Activated gamma-delta T cell (primary cell): Measurements from ENCODE around the gene GRIK4.

Experiments used
- DNase-seq: peaks from one replicate; lab custom pipeline; 2025; lab: John Stamatoyannopoulos, UW

GRIK4 gene

DNA sequence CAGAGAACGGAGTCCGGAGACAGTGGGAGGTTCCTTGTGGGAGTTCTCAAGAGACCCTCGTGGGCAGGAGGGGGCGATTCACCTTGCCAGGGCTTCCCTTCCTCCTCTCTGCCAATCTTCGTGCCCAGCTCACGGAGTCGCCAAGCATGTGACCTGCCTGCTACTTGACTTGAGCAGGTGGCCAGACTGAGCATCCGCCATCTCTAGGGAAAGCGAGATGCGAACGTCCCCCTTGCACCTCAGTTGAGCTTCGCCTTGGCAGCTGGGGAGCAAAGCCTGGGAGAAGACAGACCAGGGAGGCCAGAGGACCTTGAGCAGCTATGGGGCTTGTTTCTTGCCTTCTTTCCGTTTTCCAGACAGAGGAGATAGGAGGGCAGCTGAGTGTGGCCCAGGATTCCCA lies 123.2 kb downstream of the GRIK4 start:
- no peak for DNase-seq

DNA sequence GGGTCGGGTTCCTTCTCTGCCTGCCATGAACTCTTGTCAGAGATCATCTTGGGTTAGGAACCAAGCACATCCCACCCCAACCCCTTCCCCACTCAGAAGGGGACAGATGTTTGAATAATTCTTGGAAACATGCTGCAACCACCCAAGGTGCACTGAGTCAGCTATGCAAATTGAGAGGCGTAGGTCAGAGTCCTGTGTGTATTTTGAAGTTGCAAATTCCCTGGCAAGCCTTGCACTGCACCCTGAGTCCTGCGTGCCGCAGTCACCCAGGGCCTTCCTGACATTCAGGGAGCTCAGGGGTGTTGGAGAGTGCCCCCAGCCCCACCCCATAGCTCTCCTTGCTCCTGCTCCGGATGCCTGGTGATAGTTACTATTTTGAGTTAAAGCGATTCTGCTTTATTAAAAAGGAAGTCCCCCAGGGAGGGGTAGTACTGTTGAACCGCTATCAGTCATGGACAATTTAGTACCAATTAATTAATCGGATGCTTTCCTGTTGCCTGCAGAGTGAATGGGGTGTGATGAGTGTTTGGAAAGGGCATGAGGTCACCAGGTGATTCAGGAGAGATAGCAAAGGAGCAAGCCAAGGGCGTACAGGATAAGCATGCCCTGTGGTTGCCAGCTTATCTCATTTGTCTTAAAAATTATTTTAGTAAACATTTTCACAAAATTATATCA lies 123.7 kb downstream of the GRIK4 start:
- DNase-seq = no peak

DNA sequence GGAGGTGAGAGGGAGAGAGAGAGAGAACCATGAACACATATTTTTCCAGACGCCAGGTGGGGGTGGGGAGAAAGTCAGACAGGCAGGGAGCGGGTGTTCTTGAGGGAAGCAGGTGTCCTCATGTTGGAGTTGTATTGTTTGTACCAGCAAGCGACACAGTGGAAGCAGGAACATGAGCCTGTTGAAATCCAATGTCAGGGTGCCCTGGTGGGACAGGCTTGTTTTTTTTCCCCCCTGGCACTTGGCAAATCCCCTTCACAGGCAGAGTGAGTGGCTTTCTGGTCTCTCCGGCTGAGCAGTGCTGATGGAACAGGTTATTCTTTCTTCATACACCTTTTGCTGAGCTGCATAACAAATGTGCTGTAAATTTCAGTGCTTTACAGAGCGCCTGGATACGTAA lies 125.6 kb downstream of the GRIK4 start:
- no peak for DNase-seq

DNA sequence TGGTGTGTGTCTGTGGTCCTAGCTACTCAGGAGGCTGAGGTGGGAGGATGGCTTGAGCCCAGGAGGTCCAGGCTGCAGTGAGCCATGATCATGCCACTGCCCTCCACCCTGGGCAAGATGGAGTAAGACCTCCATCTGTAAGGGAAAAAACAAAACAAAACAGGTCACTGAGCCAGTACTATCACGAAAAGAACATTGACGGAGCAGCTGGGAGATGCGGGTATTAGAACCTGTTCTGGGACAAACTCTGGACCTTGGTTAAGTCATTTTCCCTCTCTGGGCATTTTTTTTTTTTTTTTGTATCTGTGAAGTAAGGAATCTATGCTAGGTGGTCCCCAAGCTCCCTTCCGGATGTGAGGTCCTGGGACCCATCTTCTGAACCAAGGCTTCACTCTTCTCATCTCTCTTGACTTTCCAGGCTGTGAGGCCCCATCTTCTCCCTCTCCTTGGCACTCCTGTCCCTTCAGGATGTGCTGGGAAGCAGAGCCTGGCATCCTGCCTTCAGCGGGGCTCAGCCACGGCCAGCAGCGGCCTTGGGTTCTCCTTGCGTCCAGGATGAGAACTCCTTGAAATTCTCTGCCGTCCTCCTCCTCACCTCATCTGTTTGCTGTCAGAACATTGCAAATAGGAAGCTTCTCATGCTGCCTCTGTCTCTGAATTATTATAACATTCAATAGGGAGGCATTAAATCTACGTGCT lies 130.8 kb downstream of the GRIK4 start:
- DNase-seq = no peak

DNA sequence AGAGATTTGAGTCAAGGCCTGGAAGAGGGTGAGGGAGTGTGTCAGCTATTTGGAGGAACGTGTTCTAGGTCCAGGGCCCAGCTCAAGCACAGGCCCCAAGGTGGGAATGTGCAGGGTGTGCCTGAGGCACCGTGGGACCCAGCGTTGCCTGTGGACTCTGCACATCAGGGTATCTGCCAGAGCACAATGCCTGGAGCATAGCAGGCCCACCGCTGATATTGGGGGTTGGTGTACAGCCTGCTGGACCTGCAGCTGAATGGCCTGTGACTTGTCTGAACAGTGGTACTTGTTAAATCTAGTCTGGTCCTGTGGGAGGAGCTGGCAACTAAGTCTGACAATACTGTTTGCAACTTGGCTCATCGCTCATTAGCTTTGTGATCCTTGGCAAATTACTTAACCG lies 131.7 kb downstream of the GRIK4 start:
- DNase-seq = no peak

DNA sequence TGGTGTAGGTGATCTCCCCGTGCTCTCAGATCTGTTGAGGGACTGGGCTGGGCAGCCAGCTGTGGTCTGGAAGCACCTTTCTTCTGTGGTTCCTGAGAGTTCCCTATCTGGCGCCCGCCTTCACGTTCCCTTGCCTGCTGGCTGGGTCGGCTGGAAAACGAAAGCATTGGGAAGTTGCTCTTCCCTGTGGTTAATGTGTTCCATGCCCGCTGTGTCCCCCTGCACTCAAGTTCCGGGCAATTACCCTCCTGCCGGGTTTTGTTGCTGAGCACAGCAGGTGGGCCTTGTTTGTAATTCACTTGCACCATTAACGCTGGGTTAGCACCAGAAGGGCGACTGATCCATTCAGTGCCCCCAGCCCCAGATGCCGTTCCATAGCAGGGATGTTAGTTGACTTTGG lies 134.1 kb downstream of the GRIK4 start:
- DNase-seq = no peak

DNA sequence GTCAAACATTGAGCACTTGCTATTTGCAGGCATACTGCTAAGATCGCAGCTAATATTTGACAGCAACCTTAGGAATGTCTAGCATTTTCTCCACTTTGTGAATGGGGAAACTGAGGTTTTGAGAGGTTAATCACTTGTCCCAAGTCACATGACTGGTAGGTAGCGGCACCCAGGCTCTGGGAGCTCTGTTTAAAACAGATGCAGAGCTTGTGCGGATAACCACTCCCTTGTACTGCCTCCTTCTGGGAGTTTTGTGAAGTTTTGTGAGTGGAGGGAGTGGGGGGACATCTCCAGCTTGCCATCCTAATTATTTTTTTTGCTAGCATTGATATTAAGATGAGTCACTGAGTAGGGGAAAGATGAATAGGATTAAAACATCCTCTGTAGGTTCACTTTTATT lies 134.7 kb downstream of the GRIK4 start:
- no peak for DNase-seq

DNA sequence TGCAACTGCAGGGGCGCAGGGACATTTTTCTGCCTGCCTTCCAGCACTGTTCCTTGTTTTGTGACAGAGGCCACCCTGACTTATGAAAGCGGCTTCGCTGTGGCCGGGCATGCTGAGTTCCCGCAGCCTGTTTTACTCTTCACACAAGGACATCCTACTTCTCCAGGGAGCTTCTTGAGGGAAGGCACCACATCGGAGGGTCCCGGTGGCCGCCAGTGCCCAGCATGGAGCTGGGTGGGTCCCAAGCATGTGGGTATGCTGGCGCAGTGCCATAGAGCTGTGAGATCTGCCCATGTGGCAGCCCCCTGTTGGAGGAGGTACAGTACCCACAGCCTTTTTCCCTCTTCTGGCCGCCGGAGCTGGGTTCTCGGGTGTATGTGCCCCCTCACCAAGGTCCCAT lies 136.1 kb downstream of the GRIK4 start:
- DNase-seq = no peak

DNA sequence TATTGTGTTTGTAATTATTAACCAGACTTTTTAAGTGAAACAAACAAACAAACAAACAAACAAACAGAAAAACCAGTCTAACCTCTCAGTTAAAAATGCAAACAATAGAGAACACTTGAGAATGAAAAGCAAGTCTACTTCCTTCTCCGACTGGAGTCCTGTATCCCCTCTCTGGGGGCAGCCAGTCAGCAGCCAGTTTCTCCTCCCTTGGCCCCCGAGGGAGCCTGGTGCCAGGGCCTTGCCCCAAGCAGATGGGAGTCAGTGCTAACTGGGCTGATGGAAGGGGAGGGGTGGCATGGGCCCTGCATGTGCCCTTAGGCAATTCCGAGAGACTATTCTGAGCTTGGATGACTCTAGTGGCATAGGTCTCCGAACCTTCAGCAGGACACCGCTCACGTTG lies 137.2 kb downstream of the GRIK4 start:
- no peak for DNase-seq

DNA sequence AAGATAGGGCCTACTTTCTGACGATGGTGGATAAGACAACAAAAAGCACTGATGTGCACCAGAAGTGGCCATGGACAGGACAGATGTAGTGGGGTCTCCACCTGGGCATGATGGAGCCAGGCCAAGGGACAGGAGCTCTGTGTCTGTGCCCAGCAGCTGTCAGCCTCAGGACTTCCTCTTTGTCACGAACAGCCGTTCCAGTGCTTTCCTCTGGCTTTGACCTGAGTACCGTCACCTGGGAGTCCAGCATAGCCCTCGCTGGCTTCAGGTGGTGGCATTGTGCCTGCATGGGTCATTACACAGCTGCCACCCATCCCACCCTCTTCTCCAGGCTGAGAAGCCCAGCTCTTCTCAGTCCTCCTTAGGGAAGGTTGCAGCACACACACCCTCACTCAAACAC lies 137.8 kb downstream of the GRIK4 start:
- no peak for DNase-seq

DNA sequence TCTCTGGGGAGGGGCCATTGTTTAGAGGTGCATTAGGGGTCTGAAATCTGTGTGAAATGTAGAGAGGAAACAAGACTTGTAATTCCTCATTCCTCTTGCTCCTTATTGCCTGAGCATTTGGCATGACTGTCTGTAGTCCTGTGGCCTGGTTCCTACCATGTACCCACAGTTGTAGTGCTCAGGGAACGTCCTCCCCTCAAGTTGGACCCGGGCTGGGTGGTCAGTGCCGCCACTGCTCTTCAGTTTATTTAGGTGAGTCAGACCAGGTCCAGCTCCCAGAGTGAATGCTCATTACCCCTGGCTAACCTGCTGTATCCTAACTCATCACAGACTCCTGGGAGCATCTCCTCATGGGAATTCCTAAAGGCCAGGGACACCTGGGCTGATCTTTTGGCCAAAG lies 139.8 kb downstream of the GRIK4 start:
- DNase-seq = no peak

DNA sequence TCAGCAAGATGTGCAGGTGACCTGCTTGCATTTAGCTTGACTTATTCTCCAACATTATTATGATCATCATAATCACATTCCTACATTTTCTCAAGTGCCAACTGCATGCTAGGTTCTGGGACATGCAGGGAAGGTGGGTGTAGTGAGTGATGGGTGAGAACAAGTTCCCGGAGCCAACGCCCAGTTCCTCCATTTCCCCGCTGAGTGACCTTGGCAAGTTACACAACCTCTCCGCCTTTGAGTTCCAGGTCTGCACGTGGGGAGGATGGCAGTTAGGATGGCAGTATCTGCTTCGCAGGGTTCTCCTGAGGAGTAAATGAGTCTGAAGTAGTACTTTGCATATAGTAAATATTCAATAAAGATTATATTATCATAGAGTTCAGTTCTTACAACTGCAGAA lies 140.3 kb downstream of the GRIK4 start:
- DNase-seq = no peak

DNA sequence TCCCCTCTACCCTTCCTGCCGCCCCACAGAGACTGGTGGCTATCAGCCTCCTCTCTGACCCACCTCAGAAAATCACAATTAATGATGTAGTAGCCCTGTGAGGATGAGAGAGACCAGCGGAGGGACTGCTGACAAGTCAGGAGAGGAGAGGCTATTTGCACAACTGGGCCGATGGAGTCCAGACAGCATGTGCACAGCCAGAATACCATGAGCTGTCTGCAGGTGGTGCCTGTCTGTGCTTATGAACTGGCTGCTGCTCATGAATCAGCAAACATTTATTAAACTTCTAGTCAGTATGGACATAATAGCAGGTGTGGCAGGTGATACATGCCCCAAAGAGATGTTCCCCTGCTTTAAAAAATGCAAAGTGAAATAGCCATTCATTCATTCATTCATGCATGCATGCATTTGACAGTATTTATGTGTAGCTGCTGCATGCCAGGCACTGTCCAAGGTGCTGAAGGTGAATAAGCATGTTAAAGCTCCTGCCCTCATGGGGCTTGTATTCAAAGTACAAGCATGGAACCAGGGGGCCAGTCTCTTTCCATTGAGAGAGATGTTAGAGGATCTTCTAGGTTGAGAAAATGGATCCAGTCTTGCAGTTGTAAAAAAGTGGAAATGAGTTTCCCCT lies 141.3 kb downstream of the GRIK4 start:
- DNase-seq = no peak

DNA sequence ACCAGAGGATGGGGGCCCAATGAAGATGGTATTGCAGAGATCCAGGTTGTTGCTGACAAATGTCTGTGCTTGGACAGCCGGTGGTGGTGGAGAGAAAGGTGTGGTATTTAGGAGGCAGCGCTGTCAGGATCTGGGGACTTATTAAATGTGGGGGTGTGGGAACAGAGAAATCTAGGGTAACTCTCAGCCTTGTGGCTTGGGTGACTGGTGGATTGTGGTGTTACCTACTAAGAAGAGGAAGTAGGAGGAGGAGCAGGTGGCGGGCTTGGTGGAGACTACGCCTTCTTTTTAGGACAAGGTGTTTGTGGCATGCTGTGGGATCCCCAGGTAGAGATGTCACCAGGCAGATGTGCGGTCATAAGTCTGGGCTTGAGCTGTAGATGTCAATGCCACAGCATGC lies 144.0 kb downstream of the GRIK4 start:
- no peak for DNase-seq

DNA sequence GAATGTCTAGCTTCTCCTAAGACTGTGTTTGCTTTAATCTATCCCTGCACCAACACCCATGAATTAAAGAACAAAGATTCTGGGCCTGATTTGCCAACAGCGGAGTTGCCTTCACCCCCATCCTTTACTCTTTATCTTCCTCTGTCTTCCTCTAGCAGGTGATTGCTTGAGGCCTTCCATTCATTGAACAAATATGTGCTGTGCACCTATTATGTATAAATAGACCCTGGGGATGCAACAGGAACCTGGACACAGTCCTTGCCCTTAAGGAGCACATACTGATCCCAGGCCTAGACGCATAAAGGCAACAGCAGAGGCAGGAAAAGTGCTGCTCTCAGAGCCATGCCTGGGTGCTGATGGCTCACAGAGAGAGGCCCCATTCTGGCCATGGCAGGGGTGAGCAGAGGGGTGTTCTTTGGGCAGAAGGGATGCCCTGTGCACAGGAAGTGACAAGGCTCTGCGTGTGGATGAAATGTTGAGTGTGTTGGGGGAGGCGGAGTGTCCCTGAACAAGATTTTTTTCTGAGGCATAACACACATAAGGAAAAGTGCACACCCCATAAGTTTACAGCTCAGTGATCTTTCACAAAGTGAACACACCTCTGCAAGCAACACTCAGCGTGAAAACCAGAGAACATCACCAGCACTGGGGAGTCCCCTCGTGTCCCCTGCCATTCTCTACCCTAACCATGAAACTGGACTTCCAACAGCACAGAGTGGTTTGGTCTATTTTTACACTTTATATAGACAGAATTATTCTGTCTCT lies 145.9 kb downstream of the GRIK4 start:
- DNase-seq = no peak

DNA sequence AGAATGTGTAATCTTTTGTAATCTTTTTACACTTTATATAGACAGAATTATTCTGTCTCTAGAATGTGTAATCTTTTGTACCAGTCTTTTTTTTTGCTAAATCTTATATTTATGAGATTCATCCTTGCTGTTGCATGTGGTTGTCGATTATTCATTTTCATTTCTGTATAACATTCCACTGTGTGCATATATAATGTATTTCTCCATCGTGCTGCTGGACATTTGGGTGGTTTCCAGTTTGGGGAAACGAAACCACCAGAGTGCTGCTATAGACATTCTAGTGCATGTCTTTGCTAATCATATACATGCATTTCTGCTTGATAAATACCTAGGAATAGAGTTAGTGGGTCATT lies 146.5 kb downstream of the GRIK4 start:
- no peak for DNase-seq

DNA sequence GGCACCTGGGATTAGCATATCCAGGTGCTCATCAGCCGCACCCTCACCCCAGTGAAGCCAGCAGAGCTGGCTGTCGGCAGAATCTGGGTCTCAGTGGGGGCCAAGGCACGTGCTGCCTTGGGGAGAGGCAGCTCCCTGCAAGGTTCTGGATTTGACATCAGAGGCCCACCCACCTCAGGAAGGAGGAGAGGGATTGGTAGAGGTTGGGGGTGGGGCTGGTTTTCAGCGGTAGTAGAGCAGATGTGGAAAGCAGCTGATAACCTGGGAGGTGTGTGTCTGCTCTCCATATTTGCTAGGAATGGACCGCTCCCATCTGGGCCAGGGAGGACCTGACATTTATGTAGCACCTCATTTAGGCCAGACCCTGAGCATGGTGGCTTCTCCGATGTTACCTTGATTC lies 147.5 kb downstream of the GRIK4 start:
- DNase-seq = no peak

DNA sequence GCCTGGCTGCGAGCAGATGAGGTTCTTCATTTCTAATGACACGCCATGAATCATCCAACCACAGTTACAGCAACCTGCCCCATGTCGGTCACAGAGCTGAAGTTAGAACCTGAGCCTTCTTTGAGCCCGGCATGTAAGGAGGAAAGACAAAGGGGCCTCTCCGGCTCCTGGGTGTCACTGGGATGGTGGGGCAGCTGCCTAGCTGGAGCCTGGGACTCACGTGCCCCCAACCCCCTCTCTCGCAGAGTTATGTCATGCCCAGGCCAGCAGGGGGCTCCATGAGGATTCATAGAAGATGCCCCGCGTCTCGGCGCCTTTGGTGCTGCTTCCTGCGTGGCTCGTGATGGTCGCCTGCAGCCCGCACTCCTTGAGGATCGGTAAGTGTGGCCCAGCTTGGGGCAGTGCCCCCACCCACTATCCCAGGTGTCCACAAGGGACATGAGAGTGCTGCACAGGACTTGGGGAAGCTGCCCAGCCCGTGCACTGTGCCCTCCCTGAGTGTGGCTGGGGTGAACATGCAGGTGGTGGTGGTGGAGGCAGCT lies 148.5 kb downstream of the GRIK4 start:
- no peak for DNase-seq

DNA sequence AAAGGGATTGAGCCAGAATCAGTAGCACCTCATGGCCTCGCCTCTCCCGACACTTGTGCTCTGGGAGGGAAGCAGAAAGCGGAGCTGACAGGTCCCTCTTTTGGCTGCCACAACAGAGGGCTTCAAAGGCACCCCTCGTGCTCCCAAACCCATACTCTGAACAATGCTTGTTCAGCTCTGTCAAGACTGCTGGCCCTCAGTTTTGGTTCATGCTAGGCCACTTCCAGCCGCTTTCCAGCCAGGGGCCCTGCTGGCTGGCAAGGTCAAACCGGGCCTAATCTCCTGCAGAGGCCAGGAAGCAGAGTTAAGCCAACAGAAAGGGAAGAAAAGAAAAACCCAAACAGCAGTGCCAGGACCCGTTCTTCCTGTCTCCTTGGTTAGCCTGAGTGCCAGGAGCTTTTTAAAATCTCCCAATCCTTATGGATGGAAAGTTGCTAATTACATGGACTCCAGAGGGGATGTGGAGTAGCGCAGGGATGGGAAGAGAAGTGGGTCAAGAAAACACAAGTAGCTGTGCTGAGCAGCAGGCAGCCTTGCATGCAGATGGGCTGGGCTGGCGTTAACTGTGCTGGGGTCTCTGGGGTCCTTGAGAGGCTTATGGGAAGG lies 150.6 kb downstream of the GRIK4 start:
- DNase-seq = no peak

DNA sequence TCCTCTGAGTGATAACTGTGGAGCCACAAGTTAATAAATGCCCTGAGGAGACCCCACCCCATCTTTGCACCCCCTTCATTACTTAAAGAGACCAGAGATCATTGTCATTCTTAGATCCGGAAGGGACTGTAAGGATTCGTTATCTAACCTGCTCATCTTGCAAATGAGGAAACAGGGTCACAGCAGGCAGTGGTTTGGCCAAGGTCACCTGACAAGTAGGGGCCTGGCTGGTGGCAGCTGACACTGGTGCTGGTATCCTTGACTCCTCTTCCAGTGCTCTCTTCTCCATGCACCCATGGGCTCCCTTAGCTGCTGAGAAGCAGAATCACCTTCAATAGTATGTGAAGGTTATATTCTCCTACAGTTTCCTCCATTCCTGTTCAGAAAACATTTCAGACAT lies 151.6 kb downstream of the GRIK4 start:
- DNase-seq = no peak

DNA sequence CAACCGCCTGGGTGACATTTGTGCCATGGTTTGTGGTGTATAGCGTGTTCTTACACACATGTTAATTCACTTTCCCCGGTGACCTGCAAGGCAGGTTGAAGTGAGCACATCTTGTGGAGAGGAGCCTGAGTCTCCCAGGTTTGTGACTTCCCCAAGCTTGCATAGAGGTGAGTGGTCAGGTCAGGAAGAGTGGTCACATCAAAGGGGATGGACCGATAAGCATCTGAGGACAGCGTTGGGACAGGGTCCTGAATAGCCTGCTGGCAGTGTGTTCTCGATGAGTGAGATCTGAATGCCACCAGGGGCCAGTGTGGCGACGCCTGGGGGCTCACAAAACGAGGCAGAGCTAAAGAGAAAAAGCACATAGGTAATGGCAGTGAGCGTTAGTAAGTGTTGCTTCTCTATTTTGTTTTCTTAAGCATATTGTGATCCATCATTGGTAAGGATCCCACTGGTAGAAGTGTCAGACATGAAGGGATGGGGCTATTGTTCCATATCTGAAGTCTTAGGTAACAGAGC lies 154.6 kb downstream of the GRIK4 start:
- no peak for DNase-seq

DNA sequence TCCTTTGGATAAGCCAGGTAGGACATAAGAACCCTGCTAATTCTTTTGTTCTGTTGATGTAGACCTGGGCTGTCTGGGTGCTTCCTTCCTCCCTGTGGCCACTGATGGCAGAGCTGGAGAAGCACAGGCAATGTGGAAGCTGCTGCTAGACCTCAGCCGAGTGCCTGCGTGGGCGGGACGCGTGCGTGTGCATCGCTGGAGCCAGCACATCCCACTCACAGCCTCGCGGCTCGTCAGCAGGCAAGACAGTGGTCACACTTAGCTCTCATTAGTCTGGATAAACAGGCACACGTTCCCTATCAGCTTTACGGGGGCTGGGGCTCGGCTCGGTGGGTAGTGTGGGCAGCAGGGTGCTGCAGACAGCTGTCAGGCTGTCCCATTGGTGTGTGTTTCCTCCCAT lies 155.7 kb downstream of the GRIK4 start:
- DNase-seq = no peak
